ENCODE results near the gene KRTAP22-2. TPM values are rescaled to one million over a fixed set of nuclear protein-coding genes. Genes with fewer than 3 reads are reported as not detected.

Gene KRTAP22-2
- total and polyA plus RNA-seq, 2 of the 8 experiments (the other 6 are each of a cell fraction or from before 2014, with no cell fraction given), result not detected

GRCh38 chr21:30580132-30580531 is 10.1 kb downstream of the KRTAP22-2 start:
- no peak overlapping the region for H3K23ac ChIP-seq (ENCODE audit: insufficient read length)
- H3K79me1 ChIP-seq (ENCODE audit: low read depth, low read length), result no peaks in the 10 kb centered on the region
- no peak overlapping the region for H2AK5ac ChIP-seq (ENCODE audit: low read depth, low read length)
- H3K14ac ChIP-seq (ENCODE audit: insufficient read length), result no peak overlapping the region
- H2BK120ac ChIP-seq (replicated peaks; ENCODE audit: low read depth, low read length), result no peak overlapping the region
- H4K8ac ChIP-seq (ENCODE audit: extremely low read depth, insufficient read depth, low read length), result no peak overlapping the region
- no peak overlapping the region for H2BK5ac ChIP-seq (ENCODE audit: low read depth, low read length)
- no peak overlapping the region for H3K9ac ChIP-seq (replicated peaks in 1 of 4; ENCODE audit: extremely low read depth in 1 of 4, low read depth in 3 of 4, low read length in 3 of 4)
- POLR2A ChIA-PET (ENCODE audit: partially characterized antibody), result no interaction called here
- FAIRE-seq (no peak), DNase-seq (ENCODE audit: low read depth in 1 of 2, low spot score in 2 of 2) (no peak)
- 87% methylated on average over 3 of the region's 3 CpGs; no CpG with 5 or more reads in 1 of the 2 experiments for WGBS, 2 experiments (ENCODE audit: extremely low coverage in 1 of 2, insufficient coverage in 1 of 2, insufficient read length in 1 of 2, insufficient replicate concordance in 2 of 2, low coverage in 1 of 2, low lambda C conversion rate in 2 of 2, missing lambda C conversion rate in 1 of 2)
- H4K5ac ChIP-seq (ENCODE audit: insufficient read length, low read depth, low read length), result no peak overlapping the region
- H3K9me3 ChIP-seq (ENCODE audit: insufficient read depth in 2 of 2, low read depth in 1 of 2, low read length in 1 of 2), result no peaks in the 10 kb centered on the region
- no peaks in the 10 kb centered on the region for H3K36me3 ChIP-seq (ENCODE audit: control insufficient read depth in 2 of 4, insufficient read depth in 4 of 4, low read length in 3 of 4)
- H3K27ac ChIP-seq (ENCODE audit: low read depth, low read length), result no peak overlapping the region
- H2BK12ac ChIP-seq (ENCODE audit: low read depth, low read length), result no peak overlapping the region
- CTCF ChIA-PET (ENCODE audit: partially characterized antibody), result no interaction called here
- no peaks in the 10 kb centered on the region for H3K79me2 ChIP-seq (ENCODE audit: control insufficient read depth in 1 of 2, insufficient read depth in 2 of 2, low read length in 2 of 2)
- H2BK20ac ChIP-seq (ENCODE audit: low read length), result no peak overlapping the region
- H3K4me2 ChIP-seq (ENCODE audit: insufficient read depth in 1 of 2, low read depth in 2 of 2, low read length in 2 of 2), result no peak overlapping the region
- no peak overlapping the region for H4K91ac ChIP-seq (replicated peaks; ENCODE audit: insufficient read length, low read length)
- H3K56ac ChIP-seq (replicated peaks; ENCODE audit: insufficient read length, low read depth, low read length), result no peak overlapping the region
- no peak overlapping the region for H2AFZ ChIP-seq (ENCODE audit: low read length)
- no peaks in the 10 kb centered on the region for H3K27me3 ChIP-seq (replicated peaks in 1 of 4; ENCODE audit: control insufficient read depth in 3 of 4, extremely low read depth in 1 of 4, insufficient read depth in 3 of 4, low read length in 3 of 4)
- no peak overlapping the region for H2BK15ac ChIP-seq (ENCODE audit: low read length)
- no peaks in the 10 kb centered on the region for H3K23me2 ChIP-seq (ENCODE audit: low read depth, low read length)
- no peak overlapping the region for H3K4me3 ChIP-seq (ENCODE audit: extremely low read depth in 1 of 4, insufficient read depth in 2 of 4, low read depth in 3 of 4, low read length in 4 of 4)
- no peaks in the 10 kb centered on the region for H3K4me1 ChIP-seq (replicated peaks in 1 of 4; ENCODE audit: control insufficient read depth in 3 of 4, insufficient read depth in 4 of 4, low read length in 3 of 4)
- no peaks in the 10 kb centered on the region for H4K20me1 ChIP-seq (replicated peaks in 1 of 2; ENCODE audit: control insufficient read depth in 1 of 2, insufficient read depth in 2 of 2, low read length in 2 of 2)
- H3K18ac ChIP-seq (ENCODE audit: extremely low read depth, low read length), result no peak overlapping the region
- no peak overlapping the region for H3K4ac ChIP-seq (replicated peaks; ENCODE audit: insufficient read length, low read depth, low read length)
- no peak for TF ChIP-seq TCF12 (IDR thresholded peaks at IDR 0.05; ENCODE audit: low read depth, low read length)
- TF ChIP-seq ATF3 (IDR thresholded peaks at IDR 0.05; ENCODE audit: insufficient read depth, low read depth, low read length), result no peak
- TF ChIP-seq POU5F1 (IDR thresholded peaks at IDR 0.05; ENCODE audit: low read depth, low read length), result no peak
- no peak for TF ChIP-seq EGR1 (IDR thresholded peaks at IDR 0.05; ENCODE audit: borderline replicate concordance, low read depth, low read length)
- TF ChIP-seq GTF2F1 (IDR thresholded peaks at IDR 0.05; ENCODE audit: borderline replicate concordance, low read depth, low read length), result no peak
- TF ChIP-seq USF2 (IDR thresholded peaks at IDR 0.05; ENCODE audit: low read length), result no peak
- TF ChIP-seq RNF2 (IDR thresholded peaks at IDR 0.05; ENCODE audit: borderline replicate concordance, low read depth, low read length, missing control alignments, poor library complexity, severe bottlenecking), result no peak
- no peak for TF ChIP-seq CEBPB (IDR thresholded peaks at IDR 0.05; ENCODE audit: low read depth, low read length)
- no peak for TF ChIP-seq RBBP5 (IDR thresholded peaks at IDR 0.05; ENCODE audit: borderline replicate concordance, low read depth, low read length)
- no peak for TF ChIP-seq TAF7 (optimal IDR thresholded peaks at IDR 0.05; ENCODE audit: borderline replicate concordance, low read depth, low read length)
- TF ChIP-seq EP300 (IDR thresholded peaks at IDR 0.05; ENCODE audit: borderline replicate concordance in 1 of 2, low read depth in 2 of 2, low read length in 2 of 2), result no peak
- TF ChIP-seq SIN3A (conservative IDR thresholded peaks at IDR 0.05 in 1 of 2, IDR thresholded peaks at IDR 0.05 in 1 of 2; ENCODE audit: low read depth in 1 of 2, low read length in 2 of 2), result no peak
